Mesendoderm (in vitro differentiated cells): Measurements from ENCODE around the gene TSC22D2.
A peak's percentile ranks its signal among the peaks of the same experiment; 100 is the strongest.

Experiments used
- DNase-seq: peaks from one replicate; pipeline ENCODE4 v3.0.0; 2013
- H2AK5ac ChIP-seq: 2 replicates; pipeline ENCODE4 v1.6.1; 2013; ENCODE audit warnings: low read length, inconsistent platforms
- H2BK120ac ChIP-seq: 2 replicates; pipeline ENCODE4 v1.6.1; 2013; ENCODE audit warnings: low read depth, mild to moderate bottlenecking, low read length, moderate library complexity, mixed read lengths
- H2BK15ac ChIP-seq: replicated peaks from 2 replicates; pipeline ENCODE4 v1.6.1; 2013; ENCODE audit warnings: low read depth, mild to moderate bottlenecking, moderate library complexity
- H2BK5ac ChIP-seq: 2 replicates; pipeline ENCODE4 v1.6.1; 2013; ENCODE audit warnings: low read length, inconsistent platforms
- H3K18ac ChIP-seq: 2 replicates; pipeline ENCODE4 v1.6.1; 2013; ENCODE audit warnings: mild to moderate bottlenecking, low read length, mixed read lengths
- H3K23ac ChIP-seq: one replicate; pipeline ENCODE4 v1.6.1; 2013; ENCODE audit warnings: low read length
- H3K27ac ChIP-seq: 2 replicates; pipeline ENCODE4 v1.5.1; 2013; ENCODE audit warnings: low read depth, mild to moderate bottlenecking, inconsistent platforms, low read length, moderate library complexity
- H3K27me3 ChIP-seq: 2 replicates; pipeline ENCODE4 v1.6.1; 2013; ENCODE audit warnings: low read length, control low read depth, mild to moderate bottlenecking, inconsistent platforms; ENCODE audit not compliant: insufficient read depth, poor library complexity
- H3K36me3 ChIP-seq: 2 replicates; pipeline ENCODE4 v1.6.1; 2013; ENCODE audit warnings: low read length, inconsistent platforms; ENCODE audit not compliant: control insufficient read depth, insufficient read depth
- H3K4ac ChIP-seq: one replicate; pipeline ENCODE4 v1.6.1; 2013; ENCODE audit warnings: low read depth, mild to moderate bottlenecking, low read length, moderate library complexity
- H3K4me1 ChIP-seq: 2 replicates; pipeline ENCODE4 v1.6.1; 2013; ENCODE audit warnings: low read depth, low read length, inconsistent platforms; ENCODE audit not compliant: control insufficient read depth
- H3K4me2 ChIP-seq: 2 replicates; pipeline ENCODE4 v1.6.1; 2013; ENCODE audit warnings: low read length
- H3K4me3 ChIP-seq: 2 replicates; pipeline ENCODE4 v1.5.1; 2013; ENCODE audit warnings: mild to moderate bottlenecking, low read length
- H3K56ac ChIP-seq: one replicate; pipeline ENCODE4 v1.6.1; 2013; ENCODE audit warnings: low read length
- H3K79me1 ChIP-seq: 2 replicates; pipeline ENCODE4 v1.6.1; 2013; ENCODE audit warnings: low read length, inconsistent platforms
- H3K79me2 ChIP-seq: 2 replicates; pipeline ENCODE4 v1.6.1; 2013; ENCODE audit warnings: mild to moderate bottlenecking, low read length; ENCODE audit not compliant: control insufficient read depth, insufficient read depth
- H3K9ac ChIP-seq: 2 replicates; pipeline ENCODE4 v1.6.1; 2013; ENCODE audit warnings: low read length, inconsistent platforms
- H4K5ac ChIP-seq: one replicate; pipeline ENCODE4 v1.6.1; 2013; ENCODE audit warnings: low read length
- H4K8ac ChIP-seq: one replicate; pipeline ENCODE4 v1.6.1; 2013; ENCODE audit warnings: low read depth, mild to moderate bottlenecking, control low read depth, low read length, moderate library complexity
- WGBS: extraction: QIAGEN DNeasy Blood & Tissue Kit; methylation state at CpG from one replicate; pipeline ENCODE4 v1.1.7; 2013; ENCODE audit warnings: low lambda C conversion rate, missing lambda C conversion rate; ENCODE audit not compliant: insufficient coverage; ENCODE audit errors: extremely low coverage; 5-methylcytosine and 5-hydroxymethylcytosine counted together

The TSC22D2 gene

DNA sequence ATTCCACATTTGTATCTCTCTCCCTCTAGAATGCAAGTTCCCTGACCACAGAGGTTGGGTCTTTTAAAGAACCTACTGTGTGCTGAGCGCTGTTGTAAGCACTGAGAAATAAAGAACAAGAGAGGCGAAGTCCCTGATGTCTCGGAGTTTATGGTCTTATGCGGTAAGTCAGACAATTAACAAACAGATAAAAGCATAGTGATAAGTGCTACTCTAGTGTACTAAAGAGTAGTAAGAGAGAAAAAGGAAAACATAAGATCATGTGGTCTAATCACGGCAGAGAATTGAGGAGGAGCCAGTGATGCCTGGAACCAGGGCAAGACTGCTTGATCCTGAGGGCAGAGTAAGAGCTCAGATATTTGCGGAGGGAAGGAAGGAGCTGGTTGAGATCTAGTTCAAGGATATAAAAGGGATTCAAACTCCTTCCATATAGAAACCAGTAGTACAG is 29.8 kb upstream of the TSC22D2 start:
- Histone ChIP-seq H3K9ac (no peak overlapping the region), H3K36me3 (no peaks in the 10 kb centered on the region), H3K27ac (no peak overlapping the region), H4K5ac (no peak overlapping the region), H2BK5ac (no peak overlapping the region), H3K27me3 (no peaks in the 10 kb centered on the region), H2AK5ac (no peak overlapping the region), H3K4me1 (no peaks in the 10 kb centered on the region), H4K8ac (no peak overlapping the region), H3K79me1 (no peaks in the 10 kb centered on the region), H3K56ac (no peak overlapping the region), H2BK120ac (no peak overlapping the region), H2BK15ac (no peak overlapping the region), H3K23ac (no peak overlapping the region), H3K79me2 (no peaks in the 10 kb centered on the region), H3K18ac (no peak overlapping the region), H3K4me3 (no peak overlapping the region), H3K4ac (no peak overlapping the region), H3K4me2 (no peak overlapping the region)
- WGBS = no CpG with 5 or more reads among the region's 6 CpGs
- DNase-seq = no peak

DNA sequence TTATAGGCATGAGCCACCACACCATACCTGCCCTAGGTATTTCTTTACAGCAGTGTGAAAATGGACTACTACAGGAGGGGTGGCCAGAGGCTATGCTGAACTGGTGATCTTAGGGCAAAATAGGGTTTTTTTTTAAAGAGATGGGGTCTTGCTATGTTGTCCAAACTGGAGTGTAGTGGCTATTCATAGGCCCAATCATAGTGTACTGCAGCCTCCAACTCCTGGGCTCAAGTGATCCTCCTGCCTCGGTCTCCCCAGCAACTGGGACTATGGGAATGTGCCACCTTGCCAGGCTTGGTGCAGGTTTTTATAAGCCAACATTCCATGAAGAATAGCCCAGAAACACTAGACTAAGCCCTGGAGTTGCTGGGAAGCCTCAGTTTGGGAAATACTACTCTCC is 28.6 kb upstream of the TSC22D2 start:
- H3K79me2 ChIP-seq = no peaks in the 10 kb centered on the region
- no peaks in the 10 kb centered on the region for H3K36me3 ChIP-seq
- H3K4me2 ChIP-seq = no peak overlapping the region
- no peak overlapping the region for H3K56ac ChIP-seq
- no peaks in the 10 kb centered on the region for H3K27me3 ChIP-seq
- H2BK120ac ChIP-seq = no peak overlapping the region
- no peak overlapping the region for H2AK5ac ChIP-seq
- H3K79me1 ChIP-seq = no peaks in the 10 kb centered on the region
- H2BK5ac ChIP-seq = no peak overlapping the region
- H4K8ac ChIP-seq = no peak overlapping the region
- no peak for DNase-seq
- H3K18ac ChIP-seq = no peak overlapping the region
- H3K23ac ChIP-seq = no peak overlapping the region
- no peak overlapping the region for H2BK15ac ChIP-seq
- H3K4me3 ChIP-seq = no peak overlapping the region
- H4K5ac ChIP-seq = no peak overlapping the region
- H3K9ac ChIP-seq = no peak overlapping the region
- H3K4me1 ChIP-seq = no peaks in the 10 kb centered on the region
- H3K4ac ChIP-seq = no peak overlapping the region
- no peak overlapping the region for H3K27ac ChIP-seq
- no CpG with 5 or more reads among the region's 1 CpG for WGBS

DNA sequence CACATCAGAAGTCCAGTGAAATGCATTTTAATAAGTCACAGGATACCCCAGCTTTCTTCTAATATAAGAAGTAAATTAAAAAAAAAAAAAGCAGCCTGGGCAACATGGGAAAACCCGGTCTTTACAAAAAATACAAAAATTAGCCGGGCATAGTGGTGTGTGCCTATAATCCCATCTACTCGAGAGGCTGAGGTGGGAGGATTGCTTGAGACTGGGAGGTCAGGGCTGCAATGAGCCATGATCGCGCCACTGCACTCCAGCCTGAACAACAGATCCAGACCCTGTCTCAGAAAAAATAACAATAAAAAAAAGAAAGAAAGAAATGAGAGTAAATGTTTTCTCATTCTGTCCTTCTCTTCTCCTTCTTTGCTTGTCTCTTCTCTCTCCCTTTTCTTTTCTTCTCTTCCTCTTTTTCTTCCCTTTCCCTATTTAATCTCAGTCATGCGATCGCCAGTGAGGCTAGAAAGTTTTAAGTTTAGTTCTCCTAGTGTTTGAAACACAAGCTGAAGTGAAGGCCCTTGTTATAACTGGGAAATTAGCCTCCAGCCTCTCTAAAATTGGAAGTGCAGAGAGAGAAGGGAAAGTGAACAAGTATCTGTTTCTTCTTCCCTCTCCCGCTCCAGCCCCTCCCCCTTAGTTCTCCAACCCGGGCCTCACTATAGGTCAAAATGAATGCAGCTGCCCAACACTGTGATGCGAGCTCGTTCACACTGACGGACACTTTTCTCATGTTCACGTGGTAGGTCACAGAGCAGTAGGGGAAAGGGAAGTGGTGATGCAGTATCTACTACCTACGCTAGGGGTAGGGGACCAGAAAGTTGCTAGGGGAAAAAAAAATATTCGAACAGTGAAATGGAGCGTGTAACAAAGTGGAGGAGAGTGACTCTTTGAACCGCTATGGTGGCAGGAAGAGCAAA is 23.5 kb upstream of the TSC22D2 start:
- Histone ChIP-seq H3K4me3 (no peak overlapping the region), H2BK5ac (no peak overlapping the region), H3K36me3 (no peaks in the 10 kb centered on the region), H3K4me1 (no peaks in the 10 kb centered on the region), H3K79me2 (no peaks in the 10 kb centered on the region), H3K27ac (no peak overlapping the region), H4K5ac (no peak overlapping the region), H2BK15ac (no peak overlapping the region), H3K18ac (no peak overlapping the region), H2AK5ac (no peak overlapping the region), H3K79me1 (no peaks in the 10 kb centered on the region), H3K56ac (peak overlapping the region; percentile 27), H3K4ac (no peak overlapping the region), H3K23ac (no peak overlapping the region), H3K9ac (no peak overlapping the region), H3K4me2 (no peak overlapping the region), H2BK120ac (no peak overlapping the region), H4K8ac (no peak overlapping the region), H3K27me3 (no peaks in the 10 kb centered on the region)
- DNase-seq = peak; percentile 93
- WGBS = no CpG with 5 or more reads among the region's 17 CpGs

DNA sequence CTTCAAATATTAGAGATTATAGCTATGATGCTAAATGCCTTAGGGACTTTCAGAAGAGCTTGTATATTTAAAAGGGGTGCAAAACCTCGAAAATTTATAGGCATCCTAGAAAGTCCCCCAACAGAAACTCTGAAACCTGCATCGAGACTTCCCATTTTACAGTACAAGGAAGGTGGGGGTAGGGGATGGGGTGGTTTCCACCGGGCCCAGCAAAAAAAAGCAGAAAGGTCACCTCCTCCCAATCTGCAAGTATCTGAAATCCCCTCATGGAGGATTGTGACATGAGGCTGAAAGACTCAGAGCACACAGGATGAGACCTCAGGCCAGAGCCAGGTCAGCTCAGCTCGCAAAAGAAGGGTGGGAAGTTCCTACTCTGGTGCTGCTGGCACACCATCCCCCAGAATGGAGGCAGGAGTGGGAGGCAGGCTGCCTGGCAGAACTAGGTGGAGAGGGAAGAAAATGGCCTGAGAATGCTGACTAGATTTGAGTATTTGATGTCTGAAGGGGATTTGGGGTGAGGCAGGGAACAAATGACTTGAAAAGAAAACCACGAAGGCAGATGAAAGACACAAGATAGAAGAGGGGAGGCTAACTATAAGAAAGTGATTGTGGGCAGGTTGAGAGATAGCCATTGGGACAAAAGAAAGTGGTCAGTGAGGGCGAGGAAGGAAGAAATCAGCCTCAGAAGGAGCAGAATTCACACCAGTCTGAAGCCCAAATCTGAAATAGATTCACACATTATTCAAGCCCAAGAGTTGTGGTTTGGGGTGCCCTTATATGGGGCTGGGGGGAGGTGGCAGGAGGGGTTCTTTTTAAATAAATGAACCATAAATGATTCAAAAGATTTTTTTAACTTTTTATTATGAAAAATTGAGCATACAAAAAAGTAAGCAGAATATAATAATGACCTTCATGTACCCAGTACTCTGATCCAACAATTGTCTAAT is 22.5 kb upstream of the TSC22D2 start:
- H3K79me1 ChIP-seq = no peaks in the 10 kb centered on the region
- H3K4me2 ChIP-seq = no peak overlapping the region
- no peaks in the 10 kb centered on the region for H3K27me3 ChIP-seq
- H3K56ac ChIP-seq = no peak overlapping the region
- no peak for DNase-seq
- no peak overlapping the region for H3K27ac ChIP-seq
- no peak overlapping the region for H3K4ac ChIP-seq
- no peaks in the 10 kb centered on the region for H3K36me3 ChIP-seq
- WGBS = no CpG with 5 or more reads among the region's 6 CpGs
- H3K4me3 ChIP-seq = no peak overlapping the region
- H3K9ac ChIP-seq = no peak overlapping the region
- H4K5ac ChIP-seq = no peak overlapping the region
- no peak overlapping the region for H2BK5ac ChIP-seq
- H2BK15ac ChIP-seq = no peak overlapping the region
- H2BK120ac ChIP-seq = no peak overlapping the region
- H3K4me1 ChIP-seq = no peaks in the 10 kb centered on the region
- H2AK5ac ChIP-seq = no peak overlapping the region
- no peak overlapping the region for H3K18ac ChIP-seq
- H3K79me2 ChIP-seq = no peaks in the 10 kb centered on the region
- no peak overlapping the region for H4K8ac ChIP-seq
- H3K23ac ChIP-seq = no peak overlapping the region

DNA sequence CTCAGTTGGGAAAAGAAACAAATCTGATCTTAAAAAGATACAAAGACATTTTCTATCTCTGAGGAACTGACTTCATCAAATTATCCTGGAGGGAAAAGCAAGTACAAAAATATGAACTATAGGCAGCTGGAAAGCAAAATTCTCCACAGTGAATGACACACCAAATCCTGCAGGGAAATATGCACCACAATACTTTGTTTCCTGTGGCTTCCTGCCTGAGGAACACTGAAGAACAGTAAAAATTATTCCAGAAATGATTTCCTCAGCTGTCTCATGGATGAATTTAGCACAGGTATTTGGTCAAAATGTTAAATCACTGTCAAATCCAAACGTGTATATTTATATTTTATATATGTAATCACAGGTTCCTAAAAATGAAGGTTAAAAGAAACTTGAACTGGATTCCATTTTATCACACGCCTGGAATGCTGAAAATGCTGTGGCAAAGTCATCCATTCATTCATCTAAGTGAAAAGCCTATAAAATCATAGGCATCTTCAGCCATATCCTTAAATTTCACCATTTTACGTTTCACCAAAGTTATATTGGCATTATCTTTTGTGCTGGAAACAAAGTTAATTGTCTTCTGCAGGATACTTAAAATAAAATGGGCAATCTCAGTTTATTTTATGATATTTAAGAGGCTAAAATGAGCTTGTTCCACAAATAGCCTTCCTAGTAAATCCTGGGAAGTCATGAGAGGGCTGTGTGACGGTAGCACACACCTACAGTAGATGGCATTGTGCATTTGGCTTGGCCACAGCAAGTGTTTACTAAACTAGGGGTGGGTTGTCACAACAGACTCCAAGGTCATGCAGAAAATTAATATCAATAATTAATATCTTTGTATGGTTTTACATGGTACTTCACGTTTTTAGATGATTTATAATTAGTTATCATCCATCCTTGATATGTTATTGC is 19.3 kb upstream of the TSC22D2 start:
- Histone ChIP-seq H4K5ac (no peak overlapping the region), H2BK15ac (no peak overlapping the region), H3K79me2 (no peaks in the 10 kb centered on the region), H3K23ac (no peak overlapping the region), H4K8ac (no peak overlapping the region), H2BK120ac (no peak overlapping the region), H3K56ac (no peak overlapping the region), H3K27me3 (no peaks in the 10 kb centered on the region), H3K27ac (no peak overlapping the region), H3K18ac (no peak overlapping the region), H2BK5ac (no peak overlapping the region), H3K4me1 (peaks cover 2% of the 10 kb centered on the region), H3K9ac (no peak overlapping the region), H3K4me2 (no peak overlapping the region), H3K4me3 (no peak overlapping the region), H3K4ac (no peak overlapping the region), H2AK5ac (no peak overlapping the region), H3K36me3 (no peaks in the 10 kb centered on the region), H3K79me1 (no peaks in the 10 kb centered on the region)
- no CpG with 5 or more reads among the region's 5 CpGs for WGBS
- DNase-seq = no peak
